Activated T-cell treated with anti-CD3 and anti-CD28 coated beads, Interleukin-2, amount 50 U/mL, for 72 hours (primary cell): ENCODE measurements around the gene MIER3. TPM values are rescaled to one million over a fixed set of nuclear protein-coding genes. Genes with fewer than 3 reads are reported as not detected.

ENCODE experiments used
- ATAC-seq, 2 donors: fragments of 150-1000 bp; cut with Tn5 transposase; replicated peaks in 1 of 2; 2 replicates each; pipeline ENCODE4 v1.10.0; 2021; ENCODE audit warnings: moderate library complexity in 2 of 2, mild to moderate bottlenecking in 1 of 2
- DNase-seq, 2 donors: peaks; one replicate each; pipeline ENCODE4 v3.0.0; 2021 to 2022; ENCODE audit warnings: mixed read lengths in 1 of 2
- H3K27ac Mint-ChIP-seq: one replicate; pipeline ENCODE4 v1.8.0; 2022; ENCODE audit warnings: mild to moderate bottlenecking, moderate library complexity, mixed read lengths
- H3K27me3 Mint-ChIP-seq: one replicate; pipeline ENCODE4 v1.8.0; 2022; ENCODE audit warnings: low read depth, mixed read lengths
- H3K36me3 Mint-ChIP-seq, 2 donors: one replicate each; pipeline ENCODE4 v1.8.0; 2022; ENCODE audit warnings: mixed read lengths in 2 of 2, mild to moderate bottlenecking in 1 of 2; ENCODE audit not compliant: insufficient read depth in 2 of 2
- H3K4me1 Mint-ChIP-seq: one replicate; pipeline ENCODE4 v1.8.0; 2022; ENCODE audit warnings: low read depth, mixed read lengths
- H3K4me3 Mint-ChIP-seq, 2 donors: one replicate each; pipeline ENCODE4 v1.8.0; 2022; ENCODE audit warnings: mild to moderate bottlenecking in 2 of 2, mixed read lengths in 2 of 2, moderate library complexity in 2 of 2
- H3K9me3 Mint-ChIP-seq, 2 donors: one replicate each; pipeline ENCODE4 v1.8.0; 2022; ENCODE audit warnings: mixed read lengths in 2 of 2
- total RNA-seq, 2 donors: library from RNA; stranded (reverse); gene quantifications; one replicate each; pipeline ENCODE4 v1.2.3, GENCODE V29; 2022

MIER3 gene
- total RNA-seq, 2 donors from 2014 or later, result 19.5 to 22.2 TPM

DNA sequence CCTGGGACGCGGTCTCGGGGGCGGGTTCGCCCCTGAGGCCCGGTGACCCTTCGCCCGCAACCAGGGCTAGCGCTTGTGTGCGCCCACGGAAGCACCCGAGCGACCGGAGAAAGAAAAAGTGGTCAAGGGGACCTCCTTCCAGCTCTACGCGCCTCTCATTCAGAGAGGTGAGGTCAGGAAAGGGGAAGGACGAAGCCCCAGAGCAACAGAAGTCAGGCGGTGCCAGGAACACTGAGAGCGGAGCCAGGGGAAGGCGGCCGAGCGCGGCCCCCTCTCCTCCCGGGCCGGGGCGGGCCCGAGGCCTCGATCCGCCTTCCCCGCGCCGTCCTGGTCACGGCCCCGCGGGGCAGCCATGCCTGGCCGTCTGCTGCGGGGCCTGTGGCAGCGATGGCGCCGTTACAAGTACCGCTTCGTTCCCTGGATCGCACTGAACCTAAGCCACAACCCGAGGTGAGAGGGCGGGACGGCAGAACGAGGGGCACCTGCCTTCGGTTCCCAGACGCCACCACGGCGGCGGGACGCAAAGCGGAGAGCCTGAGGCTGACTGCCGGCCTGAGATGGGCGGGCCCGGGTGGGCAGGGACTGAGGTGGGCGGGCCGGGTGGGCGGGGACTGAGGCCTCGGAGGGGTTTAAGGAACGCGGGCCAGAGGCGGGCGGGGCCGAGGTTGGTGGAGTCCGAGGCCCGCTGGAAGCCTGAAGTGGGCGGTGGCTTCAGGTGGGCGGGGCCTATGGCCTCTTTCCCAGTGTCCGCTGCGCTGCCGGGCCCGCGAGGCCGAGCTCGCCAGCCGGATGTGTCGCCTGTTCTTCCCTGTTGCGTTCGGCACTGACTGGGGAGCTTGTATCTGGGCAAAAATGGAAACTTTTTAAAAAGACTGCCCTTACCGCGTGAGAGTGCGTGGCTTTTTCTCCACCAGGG, 42.4 kb downstream of the MIER3 start, which contains the start of gene SETD9:
Gene SETD9, plus strand, starts transcription at position 303 of the 916 bp plus-strand sequence. Its CDS starts 50 bp downstream, at position 353.
- no peaks in the 10 kb centered on the region for H3K27me3 Mint-ChIP-seq
- H3K4me1 Mint-ChIP-seq, result peaks cover 23% of the 10 kb centered on the region
- H3K4me3 Mint-ChIP-seq, result peak within 1 kb of the TSS; percentile 91 to 93
- peak; percentile 96 to 97 for DNase-seq
- peaks cover 0 to 7% of the 10 kb centered on the region in 2 donors for H3K36me3 Mint-ChIP-seq
- peaks cover 0 to 2% of the 10 kb centered on the region in 2 donors for H3K9me3 Mint-ChIP-seq
- H3K27ac Mint-ChIP-seq, result peak within 1 kb of the TSS; percentile 92
- ATAC-seq, result peak; percentile 83 to 87

DNA sequence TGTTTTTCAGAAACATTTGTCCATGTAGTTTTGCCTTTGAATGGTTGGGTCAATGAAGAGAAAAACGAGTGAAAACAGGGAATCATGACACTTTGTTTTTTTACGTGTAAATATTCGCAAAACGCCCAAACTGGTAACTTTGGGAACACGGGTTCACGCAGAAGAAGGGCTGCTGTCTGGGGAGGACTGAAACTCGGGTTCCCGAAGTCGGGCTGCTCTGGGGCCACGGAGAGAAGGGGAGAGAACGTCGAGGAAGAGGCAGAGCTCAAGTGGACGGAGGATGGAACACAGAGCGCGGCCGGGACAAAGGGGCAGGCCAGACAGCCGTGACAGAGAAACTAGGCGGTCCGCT, 43.0 kb downstream of the MIER3 start:
- H3K4me3 Mint-ChIP-seq, result peak overlapping the region; percentile 91 to 93
- H3K4me1 Mint-ChIP-seq, result peaks cover 23% of the 10 kb centered on the region
- peak overlapping the region; percentile 92 for H3K27ac Mint-ChIP-seq
- H3K9me3 Mint-ChIP-seq, result peaks cover 0 to 2% of the 10 kb centered on the region in 2 donors
- ATAC-seq (no peak), DNase-seq (no peak)
- peaks cover 0 to 7% of the 10 kb centered on the region in 2 donors for H3K36me3 Mint-ChIP-seq
- peaks cover 3% of the 10 kb centered on the region for H3K27me3 Mint-ChIP-seq

DNA sequence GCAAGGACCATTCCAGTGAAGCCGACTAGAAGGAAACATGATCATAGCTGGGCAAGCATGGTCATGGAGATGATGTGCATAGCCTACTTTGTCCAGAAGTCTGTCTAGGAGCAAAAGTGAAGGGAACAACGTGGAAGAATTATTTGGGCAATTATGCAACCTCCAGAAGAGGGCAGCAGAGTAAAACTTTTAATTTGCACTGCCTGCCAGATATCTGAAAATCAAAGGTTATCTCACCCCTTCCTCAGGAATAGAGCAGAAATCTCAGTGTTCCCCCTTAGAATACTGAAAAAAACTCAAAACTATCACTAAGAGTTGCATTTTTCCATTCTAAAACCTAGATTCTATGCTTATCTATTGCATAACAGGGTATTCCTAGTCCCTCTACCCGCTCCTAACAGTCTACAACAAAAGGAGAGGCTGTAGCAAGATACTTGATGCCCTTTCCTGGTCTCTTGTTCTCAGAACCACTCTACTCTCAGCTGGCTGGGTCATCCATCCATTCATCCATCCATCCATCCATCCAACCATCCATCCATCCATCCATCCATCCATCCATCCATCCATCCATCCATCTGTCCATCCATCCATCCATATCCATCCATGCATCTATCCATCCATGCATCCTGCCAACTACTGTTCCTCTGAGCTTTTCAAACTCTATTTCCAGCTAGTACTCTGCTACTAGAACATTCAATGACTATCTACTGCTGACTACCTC, 50.9 kb downstream of the MIER3 start:
- no peak overlapping the region for H3K27ac Mint-ChIP-seq
- ATAC-seq, result peak; percentile 58 to 65

GRCh38 chr5:56900395-56900794, 51.5 kb downstream of the MIER3 start:
- no peaks in the 10 kb centered on the region for H3K9me3 Mint-ChIP-seq
- H3K4me1 Mint-ChIP-seq, result no peaks in the 10 kb centered on the region
- H3K36me3 Mint-ChIP-seq, result peaks cover 0 to 2% of the 10 kb centered on the region in 2 donors
- no peak overlapping the region for H3K4me3 Mint-ChIP-seq
- DNase-seq (no peak), ATAC-seq (peak in 1 of 2 donors; percentile 45)
- H3K27ac Mint-ChIP-seq, result no peak overlapping the region
- H3K27me3 Mint-ChIP-seq, result peaks cover 8% of the 10 kb centered on the region

More for the DNA sequence above, 50.9 kb downstream of the MIER3 start:
- Mint-ChIP-seq H3K27me3 (peaks cover 8% of the 10 kb centered on the region), H3K4me3 (no peak overlapping the region), H3K9me3 (no peaks in the 10 kb centered on the region), H3K4me1 (no peaks in the 10 kb centered on the region), H3K36me3 (no peaks in the 10 kb centered on the region)
- peak; percentile 24 to 35 for DNase-seq

DNA sequence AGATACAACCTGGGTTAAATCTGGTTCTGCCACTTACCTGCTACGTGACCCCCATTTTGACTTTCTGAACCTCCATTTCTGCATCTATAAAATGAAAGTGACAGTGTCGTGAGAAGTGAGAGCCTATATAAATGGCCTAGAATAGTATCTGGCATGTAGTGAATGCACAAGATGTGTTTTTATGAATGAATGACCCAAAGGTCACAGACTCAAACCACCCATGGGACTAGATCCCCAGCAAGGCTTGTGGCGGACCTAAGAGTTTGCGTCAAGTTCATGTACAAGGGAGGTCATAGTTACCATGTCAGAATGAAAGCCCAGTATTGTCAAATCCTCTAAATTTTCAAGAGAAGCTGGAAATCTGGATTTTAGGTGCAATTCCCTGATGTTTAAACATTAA, 53.7 kb downstream of the MIER3 start:
- H3K36me3 Mint-ChIP-seq, result peaks cover 0 to 10% of the 10 kb centered on the region in 2 donors
- no peak for DNase-seq
- H3K4me3 Mint-ChIP-seq, result peak overlapping the region in 1 of 2 donors; percentile 14
- no peaks in the 10 kb centered on the region for H3K4me1 Mint-ChIP-seq
- H3K27me3 Mint-ChIP-seq, result no peaks in the 10 kb centered on the region
- no peaks in the 10 kb centered on the region for H3K9me3 Mint-ChIP-seq
- no peak for ATAC-seq
- H3K27ac Mint-ChIP-seq, result peak overlapping the region; percentile 27

GRCh38 chr5:56896763-56897162, 55.2 kb downstream of the MIER3 start:
- DNase-seq (no peak), ATAC-seq (no peak)
- Mint-ChIP-seq H3K36me3 (peaks cover 0 to 16% of the 10 kb centered on the region in 2 donors), H3K9me3 (no peaks in the 10 kb centered on the region), H3K27ac (no peak overlapping the region), H3K4me3 (no peak overlapping the region), H3K27me3 (no peaks in the 10 kb centered on the region), H3K4me1 (no peaks in the 10 kb centered on the region)

GRCh38 chr5:56893251-56893951, 58.5 kb downstream of the MIER3 start:
- H3K36me3 Mint-ChIP-seq, result peaks cover 4 to 24% of the 10 kb centered on the region in 2 donors
- ATAC-seq, result peak in 1 of 2 donors; percentile 13

GRCh38 chr5:56881571-56881970, 70.4 kb downstream of the MIER3 start:
- no peaks in the 10 kb centered on the region for H3K9me3 Mint-ChIP-seq
- no peak overlapping the region for H3K27ac Mint-ChIP-seq
- ATAC-seq (no peak), DNase-seq (no peak)
- no peaks in the 10 kb centered on the region for H3K4me1 Mint-ChIP-seq
- peaks cover 8 to 31% of the 10 kb centered on the region in 2 donors for H3K36me3 Mint-ChIP-seq
- H3K27me3 Mint-ChIP-seq, result no peaks in the 10 kb centered on the region
- H3K4me3 Mint-ChIP-seq, result no peak overlapping the region

More at GRCh38 chr5:56893251-56893951, 58.5 kb downstream of the MIER3 start:
- Mint-ChIP-seq H3K9me3 (no peaks in the 10 kb centered on the region), H3K27me3 (no peaks in the 10 kb centered on the region), H3K27ac (no peak overlapping the region), H3K4me1 (no peaks in the 10 kb centered on the region), H3K4me3 (no peak overlapping the region)
- no peak for DNase-seq

DNA sequence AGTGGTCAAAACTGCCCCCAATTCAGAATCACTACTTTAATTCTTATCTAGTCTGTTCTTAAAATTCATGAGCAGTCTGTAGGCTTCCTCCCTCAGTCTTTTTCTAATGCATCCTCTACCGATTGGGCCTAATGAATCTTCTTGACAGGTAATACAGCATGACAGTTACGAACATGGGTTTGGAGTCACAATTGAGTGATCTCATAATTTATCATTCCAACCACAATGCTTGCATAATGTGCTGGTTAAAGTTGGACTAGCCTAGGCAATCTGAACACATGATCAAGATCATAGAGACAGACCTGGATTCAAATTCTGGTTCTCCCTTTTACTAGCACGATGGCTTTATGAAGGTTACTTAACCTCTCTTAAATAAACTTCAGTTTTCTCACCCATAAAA, 75.6 kb downstream of the MIER3 start:
- no peaks in the 10 kb centered on the region for H3K27me3 Mint-ChIP-seq
- no peak for DNase-seq
- peaks cover 10% of the 10 kb centered on the region for H3K4me1 Mint-ChIP-seq
- H3K9me3 Mint-ChIP-seq, result no peaks in the 10 kb centered on the region
- peaks cover 10 to 32% of the 10 kb centered on the region in 2 donors for H3K36me3 Mint-ChIP-seq
- no peak for ATAC-seq
- H3K27ac Mint-ChIP-seq, result no peak overlapping the region
- H3K4me3 Mint-ChIP-seq, result no peak overlapping the region

DNA sequence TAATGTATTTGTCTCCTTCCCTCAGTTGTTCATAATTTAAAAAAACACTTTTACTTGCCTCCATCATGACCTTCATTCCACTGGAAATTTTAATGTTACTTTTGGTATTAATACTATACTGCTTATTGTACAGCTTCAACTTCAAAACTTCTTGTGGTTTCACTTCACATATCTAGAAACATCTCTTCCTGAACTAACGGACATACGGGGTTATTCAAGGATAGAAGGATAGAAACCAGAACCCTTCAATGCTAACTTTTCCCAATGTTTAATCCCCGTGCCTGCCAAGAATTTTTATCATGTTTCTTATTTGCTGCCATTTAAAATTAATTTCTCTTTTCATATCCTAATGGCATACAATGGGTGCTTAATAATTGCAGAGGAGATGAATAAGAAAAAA, 78.9 kb downstream of the MIER3 start:
- Mint-ChIP-seq H3K27ac (peak overlapping the region; percentile 83), H3K9me3 (no peaks in the 10 kb centered on the region), H3K4me3 (peak overlapping the region in 1 of 2 donors; percentile 49), H3K4me1 (peaks cover 10% of the 10 kb centered on the region), H3K27me3 (no peaks in the 10 kb centered on the region), H3K36me3 (peaks cover 10 to 33% of the 10 kb centered on the region in 2 donors)
- ATAC-seq, result no peak
- no peak for DNase-seq

GRCh38 chr5:56871777-56872176, 80.1 kb downstream of the MIER3 start:
- peaks cover 10% of the 10 kb centered on the region for H3K4me1 Mint-ChIP-seq
- peak overlapping the region; percentile 5 for H3K27ac Mint-ChIP-seq
- no peaks in the 10 kb centered on the region for H3K27me3 Mint-ChIP-seq
- no peaks in the 10 kb centered on the region for H3K9me3 Mint-ChIP-seq
- H3K4me3 Mint-ChIP-seq, result no peak overlapping the region
- ATAC-seq, result no peak
- no peak for DNase-seq
- H3K36me3 Mint-ChIP-seq, result peaks cover 10 to 28% of the 10 kb centered on the region in 2 donors
